Stimulated activated naive B cell treated with anti-CD40 and anti-IgM and Interleukin-4, amounts not matched to agents 10 μg/mL and 1 μg/mL and 100 μg/mL, for 72 hours (primary cell): Measurements from ENCODE around the gene EIF4E.
"Not testable (repeated sequence)": the region's sequence is repeated elsewhere in the genome, so short reads cannot be mapped to it uniquely, and the experiment has no call there.

ENCODE experiments used
- ATAC-seq, 2 donors: fragments of 150-1000 bp; cut with Tn5 transposase; replicated peaks; 2 replicates each; pipeline ENCODE4 v1.10.0; 2021; ENCODE audit warnings: moderate library complexity in 1 of 2
- DNase-seq: peaks from one replicate; pipeline ENCODE4 v3.0.0; 2021
- H3K27ac Mint-ChIP-seq: one replicate; pipeline ENCODE4 v1.8.0; 2022; ENCODE audit warnings: mild to moderate bottlenecking, mixed read lengths
- H3K27me3 Mint-ChIP-seq, 2 donors: one replicate each; pipeline ENCODE4 v1.8.0; 2022; ENCODE audit warnings: mixed read lengths in 2 of 2
- H3K36me3 Mint-ChIP-seq, 2 donors: one replicate each; pipeline ENCODE4 v1.8.0; 2022; ENCODE audit warnings: mixed read lengths in 2 of 2, mild to moderate bottlenecking in 1 of 2
- H3K4me1 Mint-ChIP-seq, 2 donors: one replicate each; pipeline ENCODE4 v1.8.0; 2022; ENCODE audit warnings: mixed read lengths in 2 of 2, mild to moderate bottlenecking in 1 of 2
- H3K4me3 Mint-ChIP-seq, 2 donors: one replicate each; pipeline ENCODE4 v1.8.0; 2022; ENCODE audit warnings: mild to moderate bottlenecking in 2 of 2, mixed read lengths in 2 of 2, moderate library complexity in 1 of 2
- H3K9me3 Mint-ChIP-seq, 2 donors: one replicate each; pipeline ENCODE4 v1.8.0; 2022; ENCODE audit warnings: mixed read lengths in 2 of 2, mild to moderate bottlenecking in 1 of 2

The EIF4E gene

DNA sequence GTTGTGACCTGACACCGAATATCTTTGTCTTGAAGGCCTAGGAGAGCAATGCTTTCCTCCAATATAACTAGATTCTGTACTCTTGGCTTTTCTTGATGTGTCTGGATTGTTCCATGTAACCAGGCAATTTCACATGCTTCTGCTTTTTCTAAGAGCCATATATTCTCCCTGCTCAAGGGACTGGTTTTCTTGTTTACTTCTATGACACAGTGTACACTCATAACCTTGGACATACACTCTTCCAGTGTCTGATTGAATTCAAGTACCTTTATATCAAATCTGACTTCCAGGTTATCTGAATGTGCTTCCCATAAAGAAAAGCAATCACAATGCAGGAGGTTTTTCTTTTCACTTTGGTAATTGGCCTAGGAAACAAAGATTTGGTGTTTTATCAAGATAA, 17.4 kb upstream of the EIF4E start:
- Mint-ChIP-seq H3K9me3 (no peaks in the 10 kb centered on the region), H3K4me3 (no peak overlapping the region), H3K27me3 (no peaks in the 10 kb centered on the region), H3K36me3 (no peaks in the 10 kb centered on the region), H3K27ac (no peak overlapping the region), H3K4me1 (no peaks in the 10 kb centered on the region)
- DNase-seq = no peak
- no peak for ATAC-seq

DNA sequence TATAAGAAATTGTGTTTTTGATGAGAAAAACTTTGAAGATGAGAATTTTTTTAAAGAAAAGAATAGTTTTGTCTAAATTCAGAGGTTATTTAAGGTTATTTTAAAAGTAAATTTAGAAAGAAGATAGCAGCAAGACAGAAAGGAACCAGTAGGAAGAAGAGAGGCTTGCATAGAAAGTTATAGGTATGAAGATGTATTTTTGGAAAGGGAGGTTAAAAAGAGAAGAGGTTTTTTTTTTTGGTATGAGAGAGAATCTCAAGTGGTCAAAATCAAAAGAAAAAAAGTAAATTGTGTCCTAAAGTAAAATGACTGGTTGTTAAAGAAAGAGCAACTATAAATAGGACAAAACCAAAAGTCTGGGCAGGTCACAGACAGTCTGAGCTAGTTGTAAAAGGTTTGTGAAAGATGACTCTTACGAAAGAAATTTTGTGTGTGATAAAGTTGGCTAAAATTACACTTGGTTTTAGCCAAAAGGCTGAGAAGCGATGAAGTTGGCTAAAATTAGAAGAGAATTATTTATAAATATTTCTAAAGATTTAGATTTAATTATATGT, 16.4 kb upstream of the EIF4E start:
- Mint-ChIP-seq H3K27me3 (no peaks in the 10 kb centered on the region), H3K36me3 (no peaks in the 10 kb centered on the region), H3K27ac (no peak overlapping the region), H3K4me3 (no peak overlapping the region), H3K9me3 (no peaks in the 10 kb centered on the region), H3K4me1 (no peaks in the 10 kb centered on the region)
- no peak for DNase-seq
- no peak for ATAC-seq

- ATAC-seq = peak; percentile 41 to 58
- Mint-ChIP-seq H3K4me1 (peaks cover 10 to 19% of the 10 kb centered on the region in 2 donors), H3K4me3 (no peak overlapping the region), H3K27ac (no peak overlapping the region), H3K27me3 (no peaks in the 10 kb centered on the region), H3K9me3 (peaks cover 0 to 3% of the 10 kb centered on the region in 2 donors), H3K36me3 (peaks cover 0 to 4% of the 10 kb centered on the region in 2 donors)
- DNase-seq = no peak
Observed at GRCh38 chr4:98939892-98940298, 11.0 kb upstream of the EIF4E start.

DNA sequence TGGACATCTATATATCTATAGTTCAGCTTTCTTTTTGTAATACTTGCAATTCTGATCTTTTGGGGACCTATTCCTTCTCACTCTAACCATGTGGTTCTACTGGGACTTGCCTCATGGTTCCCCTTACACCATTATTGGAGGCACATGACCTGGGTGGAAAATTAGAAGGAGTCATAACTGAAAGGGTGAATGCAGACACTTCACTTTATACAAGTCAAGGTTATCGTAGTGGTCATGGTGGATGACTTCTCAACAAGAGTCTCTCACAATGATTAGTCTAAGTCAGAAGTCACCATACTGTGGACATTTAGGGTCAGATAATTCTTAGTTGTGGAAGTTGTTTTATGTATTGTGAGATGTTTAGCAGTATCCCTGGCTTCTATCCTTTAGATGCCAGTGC, 10.5 kb upstream of the EIF4E start:
- H3K4me1 Mint-ChIP-seq = peaks cover 10 to 19% of the 10 kb centered on the region in 2 donors

GRCh38 chr4:98937986-98938720, 9.2 kb upstream of the EIF4E start:
- Mint-ChIP-seq H3K4me1 (peaks cover 10 to 21% of the 10 kb centered on the region in 2 donors), H3K27ac (no peak overlapping the region), H3K27me3 (no peaks in the 10 kb centered on the region), H3K4me3 (no peak overlapping the region), H3K9me3 (peaks cover 0 to 3% of the 10 kb centered on the region in 2 donors), H3K36me3 (peaks cover 0 to 4% of the 10 kb centered on the region in 2 donors)
- peak in 1 of 2 donors; percentile 38 for ATAC-seq
- DNase-seq = no peak

More for the DNA sequence above, 10.5 kb upstream of the EIF4E start:
- Mint-ChIP-seq H3K9me3 (peaks cover 0 to 3% of the 10 kb centered on the region in 2 donors), H3K27me3 (no peaks in the 10 kb centered on the region), H3K36me3 (peaks cover 0 to 4% of the 10 kb centered on the region in 2 donors), H3K27ac (peak overlapping the region; percentile 84), H3K4me3 (peak overlapping the region in 1 of 2 donors; percentile 1)
- ATAC-seq = peak; percentile 92 to 95
- DNase-seq = peak; percentile 30

GRCh38 chr4:98935633-98936032, 6.7 kb upstream of the EIF4E start:
- Mint-ChIP-seq H3K27me3 (no peaks in the 10 kb centered on the region), H3K27ac (no peak overlapping the region), H3K9me3 (peaks cover 1 to 3% of the 10 kb centered on the region in 2 donors), H3K36me3 (peaks cover 1 to 4% of the 10 kb centered on the region in 2 donors), H3K4me3 (no peak overlapping the region), H3K4me1 (peaks cover 18 to 39% of the 10 kb centered on the region in 2 donors)
- DNase-seq (no peak), ATAC-seq (no peak)

GRCh38 chr4:98934851-98935250, 5.9 kb upstream of the EIF4E start:
- H3K9me3 Mint-ChIP-seq, H3K27me3 Mint-ChIP-seq, H3K36me3 Mint-ChIP-seq, H3K4me3 Mint-ChIP-seq, DNase-seq, H3K27ac Mint-ChIP-seq, ATAC-seq: not testable (repeated sequence)
- peaks cover 22 to 43% of the 10 kb centered on the region in 2 donors for H3K4me1 Mint-ChIP-seq

DNA sequence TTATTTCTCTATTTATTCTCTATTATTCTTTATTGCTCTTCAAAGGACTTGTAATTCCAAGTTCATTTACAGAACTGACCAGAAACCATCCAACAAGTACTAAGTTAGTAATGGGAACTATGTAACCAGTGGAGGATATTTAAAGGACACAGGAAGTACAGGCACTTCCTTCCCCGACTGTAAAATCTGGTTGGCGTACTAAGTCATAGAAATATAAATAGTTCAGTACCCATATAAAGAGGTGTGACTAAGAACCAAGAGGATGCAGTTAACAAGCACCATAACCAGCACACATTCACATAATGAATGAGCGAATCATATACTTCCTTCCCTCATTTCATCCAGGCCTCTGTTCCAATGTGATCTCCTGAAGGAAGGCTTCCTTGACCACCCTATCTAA, 3.6 kb upstream of the EIF4E start:
- no peak overlapping the region for H3K4me3 Mint-ChIP-seq
- peak in 1 of 2 donors; percentile 9 for ATAC-seq
- H3K27me3 Mint-ChIP-seq = no peaks in the 10 kb centered on the region
- H3K36me3 Mint-ChIP-seq = peaks cover 5 to 9% of the 10 kb centered on the region in 2 donors
- peaks cover 16 to 27% of the 10 kb centered on the region in 2 donors for H3K4me1 Mint-ChIP-seq
- peak overlapping the region; percentile 65 for H3K27ac Mint-ChIP-seq
- H3K9me3 Mint-ChIP-seq = peaks cover 0 to 1% of the 10 kb centered on the region in 2 donors
- DNase-seq = no peak

GRCh38 chr4:98930311-98930865, 1.5 kb upstream of the EIF4E start:
- no peaks in the 10 kb centered on the region for H3K27me3 Mint-ChIP-seq
- H3K36me3 Mint-ChIP-seq = peaks cover 9 to 18% of the 10 kb centered on the region in 2 donors
- H3K9me3 Mint-ChIP-seq = peaks cover 0 to 1% of the 10 kb centered on the region in 2 donors

DNA sequence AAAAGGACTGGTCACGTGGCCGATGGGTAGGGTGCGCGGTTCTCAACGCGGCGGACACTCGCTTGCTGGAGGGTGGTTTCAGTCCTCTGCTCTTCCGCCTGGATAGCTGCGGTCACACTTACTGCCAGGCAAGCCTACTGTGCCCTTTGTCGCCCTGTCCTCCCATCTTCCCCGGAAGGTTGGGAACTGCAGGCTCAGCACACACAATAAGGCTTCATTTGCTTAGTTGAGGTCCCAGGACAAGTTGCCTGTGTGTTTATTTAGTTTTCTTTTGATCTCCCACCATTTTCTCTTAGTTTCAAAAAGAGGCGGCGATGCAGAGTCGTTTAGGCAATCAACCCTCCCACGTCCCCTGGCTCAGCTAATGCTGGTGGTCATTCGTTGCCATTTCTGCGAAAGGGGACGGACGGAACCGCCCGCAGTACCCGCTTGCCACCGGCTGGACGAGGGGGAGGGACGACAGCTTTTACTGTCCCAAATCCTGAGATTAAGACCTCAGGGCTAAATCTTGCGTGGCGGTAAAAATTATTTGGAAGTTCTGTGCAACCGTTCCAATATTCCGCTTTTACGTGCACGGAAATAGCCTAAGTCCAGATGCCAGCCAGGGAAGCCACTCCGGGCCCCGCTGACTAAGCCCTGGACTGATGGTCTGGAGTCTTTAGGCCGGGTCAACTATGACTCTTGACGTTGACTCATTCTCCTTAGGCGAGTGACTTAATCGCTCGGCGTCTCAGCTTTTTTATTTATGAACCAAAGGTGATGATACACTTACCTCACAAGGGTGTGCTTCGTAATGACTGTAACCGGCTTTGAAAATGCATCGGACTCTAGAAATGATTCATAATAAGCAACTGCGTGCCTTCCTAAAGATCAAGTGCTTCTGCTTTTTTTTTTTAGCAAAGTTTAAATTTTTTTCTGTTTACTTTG, 671 bp upstream of the EIF4E start:
- ATAC-seq (peak; percentile 70 to 75), DNase-seq (peak; percentile 79)
- peaks cover 17 to 38% of the 10 kb centered on the region in 2 donors for H3K4me1 Mint-ChIP-seq

More at GRCh38 chr4:98930311-98930865, 1.5 kb upstream of the EIF4E start:
- Mint-ChIP-seq H3K27ac (peak overlapping the region; percentile 98), H3K4me3 (peak overlapping the region; percentile 90 to 97), H3K4me1 (peaks cover 17 to 38% of the 10 kb centered on the region in 2 donors)
- DNase-seq (no peak), ATAC-seq (no peak)

DNA sequence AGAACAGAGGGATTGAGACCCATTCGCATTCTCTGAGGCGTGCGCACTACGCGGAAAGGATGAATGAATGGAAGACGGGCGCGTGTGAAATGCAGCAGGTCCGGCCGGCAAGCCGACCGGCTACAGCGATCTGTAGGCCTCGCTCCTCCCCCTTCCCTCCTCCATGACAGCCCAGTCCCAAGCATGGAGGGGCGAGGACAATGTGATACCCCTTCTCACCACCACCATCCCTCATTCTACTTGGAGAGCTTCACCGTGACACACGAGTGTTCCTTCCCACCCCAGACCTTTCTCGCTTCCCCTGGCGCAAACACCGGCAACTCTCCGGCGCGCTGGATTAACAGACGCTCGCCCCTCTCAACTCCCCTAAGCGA, 815 bp downstream of the EIF4E start:
- Mint-ChIP-seq H3K4me1 (peaks cover 24 to 43% of the 10 kb centered on the region in 2 donors), H3K27me3 (no peaks in the 10 kb centered on the region), H3K36me3 (peaks cover 13 to 25% of the 10 kb centered on the region in 2 donors), H3K9me3 (peaks cover 0 to 1% of the 10 kb centered on the region in 2 donors), H3K27ac (peak overlapping the region; percentile 98), H3K4me3 (peak overlapping the region; percentile 90 to 97)
- ATAC-seq (peak; percentile 44 to 48), DNase-seq (peak; percentile 70)

More for the DNA sequence above, 671 bp upstream of the EIF4E start:
- Mint-ChIP-seq H3K4me3 (peak overlapping the region; percentile 90 to 97), H3K36me3 (peaks cover 9 to 18% of the 10 kb centered on the region in 2 donors), H3K9me3 (peaks cover 0 to 1% of the 10 kb centered on the region in 2 donors), H3K27ac (peak overlapping the region; percentile 98), H3K27me3 (no peaks in the 10 kb centered on the region)

DNA sequence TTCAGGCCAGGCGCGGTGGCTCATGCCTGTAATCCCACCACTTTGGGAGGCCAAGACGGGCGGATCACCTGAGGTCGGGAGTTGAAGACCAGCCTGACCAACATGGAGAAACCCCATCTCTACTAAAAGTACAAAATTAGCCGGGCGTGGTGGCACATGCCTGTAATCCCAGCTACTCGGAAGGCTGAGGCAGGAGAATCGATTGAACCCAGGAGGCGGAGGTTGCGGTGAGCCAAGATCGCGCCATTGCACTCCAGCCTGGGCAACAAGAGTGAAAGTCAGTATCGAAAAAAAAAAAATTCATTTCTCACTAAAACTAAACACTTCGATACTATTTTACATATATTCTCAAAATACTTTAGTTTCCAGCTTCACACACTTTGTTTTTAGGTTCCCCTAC, 2.7 kb downstream of the EIF4E start:
- peaks cover 17 to 31% of the 10 kb centered on the region in 2 donors for H3K36me3 Mint-ChIP-seq
- not testable (repeated sequence) for ATAC-seq, H3K27me3 Mint-ChIP-seq, H3K9me3 Mint-ChIP-seq, DNase-seq
- peak overlapping the region; percentile 31 for H3K27ac Mint-ChIP-seq
- peak overlapping the region in 1 of 2 donors; percentile 26 for H3K4me3 Mint-ChIP-seq
- H3K4me1 Mint-ChIP-seq = peaks cover 20 to 41% of the 10 kb centered on the region in 2 donors

GRCh38 chr4:98921292-98921691, 7.6 kb downstream of the EIF4E start:
- Mint-ChIP-seq H3K36me3 (peaks cover 23 to 40% of the 10 kb centered on the region in 2 donors), H3K27me3 (no peaks in the 10 kb centered on the region), H3K27ac (no peak overlapping the region), H3K9me3 (no peaks in the 10 kb centered on the region), H3K4me3 (no peak overlapping the region), H3K4me1 (peaks cover 25 to 51% of the 10 kb centered on the region in 2 donors)
- no peak for ATAC-seq
- DNase-seq = no peak

DNA sequence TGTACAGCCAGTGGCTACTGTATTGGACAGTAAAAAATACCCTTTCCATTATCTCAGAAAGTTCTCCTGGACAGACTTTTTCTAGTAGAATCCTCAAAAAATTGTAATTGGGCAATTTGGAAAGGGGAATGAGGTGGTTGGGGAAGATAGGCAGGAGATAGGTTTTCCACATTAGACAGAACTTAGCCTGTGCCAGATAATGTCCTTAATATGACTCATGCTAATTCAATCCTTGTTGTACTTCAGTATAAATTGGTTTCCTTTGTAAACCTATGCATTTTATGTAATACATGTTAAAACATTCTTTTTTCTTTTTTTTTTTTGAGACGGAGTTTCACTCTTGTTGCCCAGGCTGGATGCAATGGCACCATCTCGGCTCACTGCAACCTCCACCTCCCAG, 8.9 kb downstream of the EIF4E start:
- Mint-ChIP-seq H3K27ac (no peak overlapping the region), H3K36me3 (peaks cover 27 to 43% of the 10 kb centered on the region in 2 donors), H3K4me3 (no peak overlapping the region), H3K9me3 (no peaks in the 10 kb centered on the region), H3K4me1 (peaks cover 30 to 54% of the 10 kb centered on the region in 2 donors), H3K27me3 (no peaks in the 10 kb centered on the region)
- no peak for ATAC-seq
- no peak for DNase-seq
